Epithelial cell of esophagus (primary cell): Measurements from ENCODE around the gene TOM1L1.

ENCODE experiments used
- DNase-seq: peaks from one replicate; pipeline ENCODE4 v3.0.0; 2010; ENCODE audit warnings: low read depth
- H3K4me3 ChIP-seq: 2 replicates; pipeline ENCODE4 v1.5.1; 2011; ENCODE audit warnings: mild to moderate bottlenecking, low read length, control low read depth
- TF ChIP-seq, protein P1 (sequence below): IDR thresholded peaks from 2 replicates; pipeline ENCODE4 v1.5.1; 2011; ENCODE audit warnings: low read depth, mild to moderate bottlenecking, low read length, control low read depth, inconsistent platforms; ENCODE audit not compliant: insufficient read depth; ENCODE audit errors: missing control alignments

Gene TOM1L1

GRCh38 chr17:54944796-54945195, 44.1 kb downstream of the TOM1L1 start:
- TF ChIP-seq, protein P1, sequence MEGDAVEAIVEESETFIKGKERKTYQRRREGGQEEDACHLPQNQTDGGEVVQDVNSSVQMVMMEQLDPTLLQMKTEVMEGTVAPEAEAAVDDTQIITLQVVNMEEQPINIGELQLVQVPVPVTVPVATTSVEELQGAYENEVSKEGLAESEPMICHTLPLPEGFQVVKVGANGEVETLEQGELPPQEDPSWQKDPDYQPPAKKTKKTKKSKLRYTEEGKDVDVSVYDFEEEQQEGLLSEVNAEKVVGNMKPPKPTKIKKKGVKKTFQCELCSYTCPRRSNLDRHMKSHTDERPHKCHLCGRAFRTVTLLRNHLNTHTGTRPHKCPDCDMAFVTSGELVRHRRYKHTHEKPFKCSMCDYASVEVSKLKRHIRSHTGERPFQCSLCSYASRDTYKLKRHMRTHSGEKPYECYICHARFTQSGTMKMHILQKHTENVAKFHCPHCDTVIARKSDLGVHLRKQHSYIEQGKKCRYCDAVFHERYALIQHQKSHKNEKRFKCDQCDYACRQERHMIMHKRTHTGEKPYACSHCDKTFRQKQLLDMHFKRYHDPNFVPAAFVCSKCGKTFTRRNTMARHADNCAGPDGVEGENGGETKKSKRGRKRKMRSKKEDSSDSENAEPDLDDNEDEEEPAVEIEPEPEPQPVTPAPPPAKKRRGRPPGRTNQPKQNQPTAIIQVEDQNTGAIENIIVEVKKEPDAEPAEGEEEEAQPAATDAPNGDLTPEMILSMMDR: no peak
- no peak for DNase-seq
- H3K4me3 ChIP-seq: no peak overlapping the region

- DNase-seq: no peak
- TF ChIP-seq, protein P1: no peak
- H3K4me3 ChIP-seq: no peak overlapping the region
Measured at GRCh38 chr17:54945231-54945630, 44.6 kb downstream of the TOM1L1 start.

GRCh38 chr17:54945671-54946070, 45.0 kb downstream of the TOM1L1 start:
- no peak overlapping the region for H3K4me3 ChIP-seq
- no peak for DNase-seq
- TF ChIP-seq, protein P1: no peak

DNA sequence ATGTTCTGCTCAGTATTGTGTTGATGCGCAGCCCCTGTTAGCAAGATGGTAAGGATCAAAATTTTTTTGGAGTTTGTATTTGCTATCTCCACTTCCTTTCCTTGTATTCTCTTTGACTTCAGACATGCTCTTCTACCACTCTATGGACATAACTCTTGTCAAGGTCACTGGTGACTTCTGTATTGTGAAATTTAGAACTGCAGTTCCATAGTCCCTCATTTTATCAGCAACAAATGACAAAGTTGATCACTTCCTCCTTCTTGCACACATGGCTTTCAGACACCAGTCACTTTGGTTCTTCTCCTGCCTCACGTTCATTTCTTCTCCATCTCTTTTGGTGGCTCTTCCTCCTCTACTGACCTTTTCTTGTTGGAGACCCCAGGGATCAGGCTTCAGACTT, 46.7 kb downstream of the TOM1L1 start:
- no peak overlapping the region for H3K4me3 ChIP-seq
- TF ChIP-seq, protein P1: no peak
- DNase-seq: no peak

DNA sequence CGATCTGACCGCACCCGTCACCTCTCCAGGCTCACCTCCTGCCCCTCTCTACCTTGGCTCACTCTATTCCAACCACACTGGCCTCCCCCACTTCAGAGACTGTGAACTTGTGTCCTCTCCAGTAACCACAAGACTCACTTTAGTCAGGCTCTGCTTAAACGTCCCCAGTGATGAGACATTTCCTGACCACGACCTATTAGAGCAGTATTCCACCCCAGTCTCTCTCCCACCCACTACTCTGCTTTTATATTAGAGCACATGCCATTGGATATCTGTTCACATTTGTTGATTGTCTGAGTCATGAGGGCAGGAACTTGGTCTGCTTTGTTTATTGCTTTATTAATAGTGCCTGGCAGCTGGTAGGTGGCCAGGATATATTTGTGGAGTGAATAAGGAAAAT, 47.7 kb downstream of the TOM1L1 start:
- DNase-seq: peak; percentile 72
- no peak overlapping the region for H3K4me3 ChIP-seq
- TF ChIP-seq, protein P1: no peak

- TF ChIP-seq, protein P1: no peak
- no peak overlapping the region for H3K4me3 ChIP-seq
- DNase-seq: no peak
Measured at GRCh38 chr17:54950116-54950515, 49.5 kb downstream of the TOM1L1 start.

DNA sequence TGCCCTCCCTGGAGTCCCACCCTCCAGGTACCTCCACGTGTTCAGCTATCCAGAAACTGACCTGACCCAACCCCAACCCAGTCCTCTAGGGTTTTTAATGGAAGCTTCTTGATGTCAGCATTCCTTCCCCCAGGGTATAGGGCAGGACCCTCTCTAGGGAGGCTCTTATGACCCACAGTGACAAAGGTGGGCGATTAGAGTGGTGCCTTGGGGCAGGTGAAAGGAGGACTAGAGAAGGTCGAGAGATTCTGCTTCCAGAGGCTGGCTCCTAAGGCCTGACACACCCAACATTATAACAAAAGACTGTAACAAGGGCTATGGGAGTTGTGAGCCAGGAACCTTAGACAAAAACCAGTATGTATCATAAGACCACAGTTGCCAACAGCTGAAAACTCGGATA, 50.6 kb downstream of the TOM1L1 start:
- TF ChIP-seq, protein P1: no peak
- H3K4me3 ChIP-seq: no peak overlapping the region
- no peak for DNase-seq
